ENCODE data around the gene CACNA2D3.

- no peak for TF ChIP-seq POLR2AphosphoS5 (IDR thresholded peaks at IDR 0.05; ENCODE audit: low read depth, low read length)
- TF ChIP-seq POLR2A (IDR thresholded peaks at IDR 0.05; ENCODE audit: low read depth, low read length), result no peak
- TF ChIP-seq SPI1 (IDR thresholded peaks at IDR 0.05; ENCODE audit: low read depth, low read length), result no peak
- TF ChIP-seq TAF1 (IDR thresholded peaks at IDR 0.05; ENCODE audit: low read depth, low read length), result no peak
- no peak for TF ChIP-seq PAX5 (IDR thresholded peaks at IDR 0.05; ENCODE audit: insufficient read depth, low read length, severe bottlenecking)
- no peak for TF ChIP-seq POU2F2 (IDR thresholded peaks at IDR 0.05; ENCODE audit: low read depth, low read length)
Observed at GRCh38 chr3:55007971-55008370, 885.6 kb downstream of the CACNA2D3 start.

All from GM12891 (cell line).